ENCODE measurements around the gene ZSCAN12. TPM values are rescaled to one million over a fixed set of nuclear protein-coding genes. Genes with fewer than 3 reads are reported as not detected.
A peak's percentile ranks its signal among the peaks of the same experiment; 100 is the strongest.

The ZSCAN12 gene
- total RNA-seq, 1 donor from 2014 or later, result 1.8 TPM

DNA sequence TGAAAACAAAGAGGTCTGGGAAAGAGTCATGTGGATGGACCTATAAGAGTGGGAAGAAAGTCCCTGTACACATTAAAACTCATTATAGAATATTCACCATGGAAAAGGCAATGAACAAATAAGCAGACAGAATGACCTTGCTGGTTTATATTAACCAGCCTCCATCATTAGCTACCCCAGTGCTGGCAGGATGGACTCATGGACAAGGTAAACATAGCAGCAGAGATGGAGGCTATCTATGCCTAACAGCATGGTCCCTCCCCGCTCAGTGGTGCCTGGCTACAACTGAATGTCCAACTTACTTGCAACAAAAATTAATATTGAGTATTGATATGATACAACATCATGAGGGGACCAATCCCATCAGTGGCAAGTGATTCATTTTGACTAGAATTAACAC, 54.3 kb downstream of the ZSCAN12 start:
- Histone ChIP-seq H3K4me3 (no peak overlapping the region), H3K27ac (replicated peaks) (no peak overlapping the region), H3K27me3 (ENCODE audit: low read depth) (no peaks in the 10 kb centered on the region), H3K4me1 (peaks cover 10% of the 10 kb centered on the region), H3K9me3 (replicated peaks) (no peaks in the 10 kb centered on the region), H3K36me3 (no peaks in the 10 kb centered on the region)
- TF ChIP-seq, protein P1, sequence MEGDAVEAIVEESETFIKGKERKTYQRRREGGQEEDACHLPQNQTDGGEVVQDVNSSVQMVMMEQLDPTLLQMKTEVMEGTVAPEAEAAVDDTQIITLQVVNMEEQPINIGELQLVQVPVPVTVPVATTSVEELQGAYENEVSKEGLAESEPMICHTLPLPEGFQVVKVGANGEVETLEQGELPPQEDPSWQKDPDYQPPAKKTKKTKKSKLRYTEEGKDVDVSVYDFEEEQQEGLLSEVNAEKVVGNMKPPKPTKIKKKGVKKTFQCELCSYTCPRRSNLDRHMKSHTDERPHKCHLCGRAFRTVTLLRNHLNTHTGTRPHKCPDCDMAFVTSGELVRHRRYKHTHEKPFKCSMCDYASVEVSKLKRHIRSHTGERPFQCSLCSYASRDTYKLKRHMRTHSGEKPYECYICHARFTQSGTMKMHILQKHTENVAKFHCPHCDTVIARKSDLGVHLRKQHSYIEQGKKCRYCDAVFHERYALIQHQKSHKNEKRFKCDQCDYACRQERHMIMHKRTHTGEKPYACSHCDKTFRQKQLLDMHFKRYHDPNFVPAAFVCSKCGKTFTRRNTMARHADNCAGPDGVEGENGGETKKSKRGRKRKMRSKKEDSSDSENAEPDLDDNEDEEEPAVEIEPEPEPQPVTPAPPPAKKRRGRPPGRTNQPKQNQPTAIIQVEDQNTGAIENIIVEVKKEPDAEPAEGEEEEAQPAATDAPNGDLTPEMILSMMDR (IDR thresholded peaks at IDR 0.05; ENCODE audit: borderline replicate concordance), result no peak
- intact Hi-C loops (cut with micrococcal nuclease), result no loop called here
- DNase-seq, result no peak

DNA sequence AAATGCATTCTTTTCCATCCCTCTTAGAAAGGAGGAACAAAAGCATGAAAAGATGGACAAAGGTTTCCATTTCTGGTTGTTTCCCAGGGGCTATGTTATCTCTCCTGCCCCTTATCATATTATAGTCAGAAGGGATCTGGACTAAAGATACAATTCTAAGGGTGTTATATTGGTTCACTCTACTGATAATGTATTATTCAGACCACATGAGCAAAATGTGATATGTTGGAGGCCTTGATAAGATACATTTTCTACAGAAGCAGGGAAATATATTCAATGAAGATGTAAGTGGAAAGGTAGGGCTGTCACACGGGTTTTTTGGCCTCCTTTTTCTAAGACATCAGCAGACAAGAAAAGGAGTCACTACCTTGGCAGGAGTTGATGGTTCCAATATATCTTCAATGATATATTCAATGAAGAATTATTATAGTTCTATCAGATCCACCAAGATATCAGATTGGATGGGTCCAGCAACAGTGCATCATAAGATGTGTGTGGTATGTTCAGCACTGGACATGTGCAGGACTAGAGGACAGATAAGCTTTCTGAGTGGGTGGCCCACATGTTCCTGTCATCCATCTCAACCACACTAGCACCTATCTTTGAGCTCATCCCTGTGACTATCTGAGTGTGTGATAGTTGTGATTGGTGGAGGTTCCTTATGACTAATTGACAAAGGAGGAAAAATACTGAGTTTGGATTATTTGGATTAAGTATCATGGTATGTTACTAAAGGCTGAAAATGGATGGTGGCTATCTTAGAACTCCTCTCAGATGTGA, 55.5 kb downstream of the ZSCAN12 start:
- intact Hi-C loops (cut with micrococcal nuclease), result no loop called here
- TF ChIP-seq, protein P1 (IDR thresholded peaks at IDR 0.05; ENCODE audit: borderline replicate concordance), result no peak
- Histone ChIP-seq H3K9me3 (replicated peaks) (no peaks in the 10 kb centered on the region), H3K36me3 (no peaks in the 10 kb centered on the region), H3K4me1 (peaks cover under 1% of the 10 kb centered on the region), H3K27me3 (ENCODE audit: low read depth) (no peaks in the 10 kb centered on the region), H3K27ac (replicated peaks) (no peak overlapping the region), H3K4me3 (no peak overlapping the region)
- no peak for DNase-seq

DNA sequence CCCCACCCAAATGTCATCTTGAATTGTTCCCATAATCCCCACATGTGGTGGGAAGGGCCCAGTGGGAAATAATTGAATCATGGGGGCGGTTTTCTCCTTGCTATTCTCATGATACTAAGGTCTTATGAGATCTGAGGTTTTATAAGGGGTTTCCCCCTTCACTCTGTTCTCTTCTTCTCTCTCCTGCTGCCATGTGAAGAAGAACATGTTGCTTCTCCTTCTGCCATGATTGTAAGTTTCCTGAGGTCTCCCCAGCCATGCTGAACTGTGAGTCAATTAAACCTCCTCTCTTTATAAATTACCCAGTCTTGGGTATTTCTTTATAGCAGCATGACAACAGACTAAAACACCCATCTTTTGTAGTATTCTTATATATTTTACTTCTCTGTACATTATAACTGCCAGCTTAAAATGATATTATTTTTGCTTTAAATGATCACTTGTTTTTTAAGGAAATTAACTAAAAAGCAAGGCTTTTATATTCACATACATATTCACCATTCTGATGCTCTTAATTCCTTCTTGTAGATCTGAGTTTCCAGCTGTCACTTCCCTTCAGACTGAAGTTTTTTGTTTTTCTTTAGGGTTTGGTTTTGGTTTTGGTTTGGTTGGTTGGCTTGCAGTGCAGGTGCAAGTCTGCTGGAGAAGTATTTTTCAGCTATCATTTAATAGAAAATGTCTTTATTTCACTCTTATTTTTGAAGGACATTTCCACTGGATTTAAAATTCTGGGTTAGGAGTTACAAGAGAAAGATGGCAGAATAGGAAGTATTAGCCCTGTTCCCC, 59.0 kb downstream of the ZSCAN12 start:
- Histone ChIP-seq H3K27ac (replicated peaks) (no peak overlapping the region), H3K4me3 (no peak overlapping the region), H3K9me3 (replicated peaks) (no peaks in the 10 kb centered on the region), H3K27me3 (ENCODE audit: low read depth) (no peaks in the 10 kb centered on the region), H3K36me3 (no peaks in the 10 kb centered on the region), H3K4me1 (peaks cover 18% of the 10 kb centered on the region)
- intact Hi-C loops (cut with micrococcal nuclease), result no loop called here
- no peak for DNase-seq
- TF ChIP-seq, protein P1 (IDR thresholded peaks at IDR 0.05; ENCODE audit: borderline replicate concordance), result no peak

DNA sequence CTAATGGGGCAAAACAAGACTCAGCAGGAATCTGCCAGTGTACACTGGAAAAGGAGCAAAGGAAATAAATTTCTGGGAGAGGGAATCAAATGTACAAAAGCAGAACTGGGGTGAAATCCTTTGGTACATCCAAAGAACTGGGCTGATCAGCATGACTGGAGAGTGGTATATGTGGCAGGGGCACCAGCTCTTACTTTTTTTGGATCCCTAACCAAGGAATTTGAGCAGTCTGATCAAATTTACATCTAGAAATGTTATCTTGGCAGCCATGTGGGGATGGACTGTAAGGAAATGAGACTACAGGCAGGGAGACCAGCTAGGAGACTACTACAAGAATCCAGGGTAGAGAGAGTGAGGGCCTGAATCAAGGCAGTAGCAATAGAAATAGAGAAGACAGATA, 62.4 kb downstream of the ZSCAN12 start:
- Histone ChIP-seq H3K27ac (replicated peaks) (peak overlapping the region; percentile 94), H3K36me3 (no peaks in the 10 kb centered on the region), H3K9me3 (replicated peaks) (no peaks in the 10 kb centered on the region), H3K27me3 (ENCODE audit: low read depth) (no peaks in the 10 kb centered on the region), H3K4me3 (peak overlapping the region; percentile 82), H3K4me1 (peaks cover 28% of the 10 kb centered on the region)
- intact Hi-C loops (cut with micrococcal nuclease), result no loop called here
- DNase-seq, result no peak
- TF ChIP-seq, protein P1 (IDR thresholded peaks at IDR 0.05; ENCODE audit: borderline replicate concordance), result no peak

DNA sequence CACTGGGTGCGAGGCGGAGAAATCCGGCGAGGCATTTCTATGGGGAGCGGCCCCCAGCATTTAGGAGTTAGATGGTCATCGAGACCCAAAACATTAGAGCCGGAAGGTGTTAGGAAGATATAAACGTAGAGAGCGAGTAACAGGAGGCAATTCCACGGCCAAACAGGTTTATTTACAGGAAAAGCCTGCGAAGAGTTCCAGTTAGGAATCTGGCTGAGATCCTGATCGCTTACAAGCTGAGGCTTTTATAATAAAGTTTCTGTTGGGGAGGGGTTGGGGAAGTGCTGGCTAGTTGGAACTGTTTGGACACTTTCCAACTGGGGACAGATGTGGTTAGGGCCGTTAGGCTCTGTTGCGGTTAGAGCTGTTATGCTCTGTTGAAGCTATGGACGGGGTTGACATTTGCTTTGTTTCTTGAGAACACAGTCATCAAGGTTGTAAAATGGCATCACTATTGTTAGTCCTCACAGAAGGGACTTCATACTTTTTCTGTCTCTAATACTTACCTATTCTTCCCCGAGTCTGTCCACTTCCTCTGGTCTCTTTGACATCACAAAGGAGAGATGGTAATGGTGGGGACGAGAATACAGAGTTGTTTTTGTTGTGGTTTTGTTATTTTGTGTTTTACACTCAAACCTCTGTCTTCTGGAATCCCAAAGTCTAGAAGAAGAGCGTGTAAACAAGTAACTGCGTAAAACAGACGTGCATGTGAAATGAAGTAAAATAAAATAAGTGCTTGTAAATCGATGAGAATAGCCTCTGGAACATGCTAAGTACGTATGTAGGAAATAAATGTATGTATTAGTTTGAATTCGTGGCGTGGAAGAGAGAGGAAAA, 63.0 kb downstream of the ZSCAN12 start:
- DNase-seq, result no peak
- Histone ChIP-seq H3K27me3 (ENCODE audit: low read depth) (no peaks in the 10 kb centered on the region), H3K4me1 (peaks cover 28% of the 10 kb centered on the region), H3K4me3 (peak overlapping the region; percentile 82), H3K27ac (replicated peaks) (peak overlapping the region; percentile 94), H3K36me3 (no peaks in the 10 kb centered on the region), H3K9me3 (replicated peaks) (no peaks in the 10 kb centered on the region)
- TF ChIP-seq, protein P1 (IDR thresholded peaks at IDR 0.05; ENCODE audit: borderline replicate concordance), result no peak
- intact Hi-C loops (cut with micrococcal nuclease), result no loop called here

Measured in left ventricle myocardium inferior (tissue), 1 donor.